Stimulated activated CD4-positive, alpha-beta T cell treated with anti-CD3 and anti-CD28 coated beads, Interleukin-4, amount 100 ng/mL, for 4 hours (primary cell): Measurements from ENCODE around the gene TMEM45B.
"Not testable (repeated sequence)": the region's sequence is repeated elsewhere in the genome, so short reads cannot be mapped to it uniquely, and the experiment has no call there.

Experiments
- DNase-seq, 2 experiments: peaks; one replicate each; pipeline ENCODE4 v3.0.0-alpha.2; 2020

The TMEM45B gene

DNA sequence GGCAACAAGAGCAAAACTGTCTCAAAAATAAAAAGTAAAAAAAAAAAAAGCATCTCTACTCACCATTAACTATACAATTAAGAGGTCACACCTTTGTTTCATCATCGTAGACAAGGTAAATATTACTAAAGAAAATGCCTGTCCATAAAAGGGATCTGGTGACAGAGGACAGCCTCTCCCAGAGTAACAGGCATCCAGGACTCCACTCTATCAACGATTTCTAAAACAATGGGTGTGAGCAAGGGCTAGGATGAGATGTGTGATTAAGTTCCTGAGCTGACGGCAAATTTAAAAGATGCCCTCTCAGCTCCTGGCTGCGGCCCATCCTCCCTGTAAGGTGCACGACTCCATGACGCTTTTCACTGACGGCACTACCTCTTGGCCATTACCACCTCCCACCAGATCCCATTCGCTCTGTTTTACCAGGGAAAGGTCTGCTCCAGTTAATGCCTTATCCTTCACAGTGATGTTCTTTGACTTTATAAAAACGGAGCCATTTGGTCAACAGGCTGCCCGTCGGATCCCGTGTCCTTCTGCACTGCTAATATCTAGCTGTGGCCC is 2.3 kb upstream of the TMEM45B start:
- DNase-seq: no peak

DNA sequence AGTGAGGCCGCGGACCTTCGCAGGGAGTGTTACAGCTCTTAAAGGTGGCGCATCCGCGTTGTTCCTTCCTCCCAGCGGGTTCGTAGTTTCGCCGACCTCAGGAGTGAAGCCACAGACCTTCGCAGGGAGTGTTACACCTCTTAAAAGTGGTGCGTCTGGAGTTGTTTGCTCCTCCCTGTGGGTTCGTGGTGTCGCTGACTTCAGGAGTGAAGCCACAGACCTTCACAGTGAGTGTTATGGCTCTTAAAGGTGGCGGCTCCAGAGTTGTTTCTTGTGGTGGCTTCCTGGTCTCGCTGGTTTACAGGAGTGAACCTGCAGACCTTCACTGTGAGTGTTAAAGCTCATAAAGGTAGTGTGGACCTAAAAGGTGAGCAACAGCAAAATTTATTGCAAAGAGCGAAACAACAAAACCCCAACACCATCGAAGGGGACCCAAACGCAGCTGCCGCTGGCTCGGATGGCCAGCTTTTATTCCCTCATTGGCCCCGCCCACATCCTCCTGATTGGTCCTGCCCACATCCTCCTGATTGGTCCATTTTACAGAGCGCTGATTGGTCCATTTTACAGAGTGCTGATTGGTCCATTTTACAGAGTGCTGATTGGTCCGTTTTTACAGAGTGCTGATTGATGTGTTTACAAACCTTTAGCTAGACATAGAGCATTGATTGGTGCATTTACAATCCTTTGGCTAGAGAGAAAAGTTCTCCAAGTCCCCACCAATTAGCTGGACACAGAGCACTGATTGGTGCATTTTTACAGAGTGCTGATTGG is 1.2 kb upstream of the TMEM45B start:
- DNase-seq: peak; percentile 62 to 70

GRCh38 chr11:129817534-129818051 is 1.9 kb downstream of the TMEM45B start:
- no peak for DNase-seq

DNA sequence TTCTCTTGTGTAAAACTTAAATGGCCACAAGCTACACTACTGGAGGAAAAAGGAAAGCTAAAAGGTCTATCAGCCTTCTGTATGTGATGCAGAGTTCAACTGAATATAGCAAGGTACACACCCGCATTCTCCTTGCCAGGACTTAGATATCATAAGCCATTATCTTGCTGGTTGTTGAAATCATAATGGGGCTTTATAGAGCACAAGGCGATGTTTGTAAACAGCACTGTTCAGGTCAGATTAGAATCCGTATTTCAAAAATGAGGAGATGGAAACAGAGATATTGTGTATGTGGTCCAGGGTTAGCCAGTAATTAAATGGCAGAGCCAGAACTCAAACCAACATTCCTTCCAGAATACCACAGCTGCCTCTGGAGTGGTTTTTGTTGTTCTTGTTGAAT is 2.6 kb downstream of the TMEM45B start:
- DNase-seq: not testable (repeated sequence)

DNA sequence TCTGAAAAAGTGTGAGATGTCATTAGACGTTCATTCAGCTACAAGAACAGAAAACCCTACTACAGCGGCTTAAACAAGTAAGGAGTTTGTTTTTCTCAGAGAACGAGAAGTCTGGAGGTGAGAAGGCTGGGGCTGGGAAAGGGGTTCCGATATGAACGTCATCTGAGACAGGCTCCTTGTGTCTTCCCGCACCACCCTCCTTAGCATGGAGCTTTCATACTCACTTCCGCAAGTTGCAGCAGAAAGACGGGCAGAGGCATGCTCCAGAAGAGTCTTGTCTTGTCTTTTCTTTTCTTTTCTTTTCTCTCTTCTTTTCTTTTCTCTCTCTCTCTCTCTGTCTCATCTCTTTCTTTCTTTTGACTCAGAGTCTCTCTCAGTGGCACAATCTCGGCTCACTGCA is 3.6 kb downstream of the TMEM45B start:
- no peak for DNase-seq

- not testable (repeated sequence) for DNase-seq
Observed at GRCh38 chr11:129820228-129820627, 4.6 kb downstream of the TMEM45B start.

DNA sequence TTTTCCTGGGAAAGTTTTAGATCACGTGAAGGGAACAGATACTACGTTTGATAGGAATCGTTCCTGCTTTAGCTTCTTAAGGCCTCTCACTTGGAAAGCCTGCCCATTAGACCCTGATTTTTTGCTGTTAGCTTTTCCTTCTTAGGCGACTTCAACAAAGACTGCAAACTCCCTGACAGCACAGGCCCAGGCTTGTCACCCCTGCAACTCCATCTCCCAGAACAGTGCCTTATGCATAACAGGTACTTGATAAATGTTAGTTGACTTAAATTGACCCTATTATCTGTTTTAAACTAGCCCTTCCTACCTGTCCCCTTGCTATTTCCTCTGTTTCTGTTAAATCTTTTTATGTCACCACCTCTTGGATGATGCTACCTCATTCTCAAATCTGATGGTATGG is 7.6 kb downstream of the TMEM45B start:
- DNase-seq: not testable (repeated sequence)

- DNase-seq: not testable (repeated sequence)
Observed at GRCh38 chr11:129823799-129824198, 8.2 kb downstream of the TMEM45B start.

DNA sequence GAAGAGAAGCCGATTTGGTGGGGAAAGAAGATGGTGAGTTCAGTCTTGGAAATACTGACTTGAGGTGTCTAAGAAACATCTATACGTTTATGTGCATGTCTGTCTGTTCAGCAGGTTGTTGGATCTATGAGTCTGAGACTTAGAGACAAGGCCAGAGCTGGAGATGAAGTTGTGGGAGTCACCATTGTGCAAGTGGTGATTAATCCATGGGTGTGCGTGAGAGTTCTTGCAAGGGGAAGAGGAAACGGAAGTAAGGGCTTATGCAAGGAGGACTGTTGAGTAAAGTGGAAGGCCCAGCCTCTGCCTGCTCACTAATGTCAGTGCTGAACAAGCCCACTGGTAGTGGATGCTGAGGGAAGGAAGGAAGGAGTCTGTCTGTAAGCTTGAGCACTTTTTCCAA is 9.7 kb downstream of the TMEM45B start:
- DNase-seq: no peak

GRCh38 chr11:129828301-129828836 is 12.7 kb downstream of the TMEM45B start:
- no peak for DNase-seq

- DNase-seq: not testable (repeated sequence)
Observed at GRCh38 chr11:129829497-129829896, 13.8 kb downstream of the TMEM45B start.

DNA sequence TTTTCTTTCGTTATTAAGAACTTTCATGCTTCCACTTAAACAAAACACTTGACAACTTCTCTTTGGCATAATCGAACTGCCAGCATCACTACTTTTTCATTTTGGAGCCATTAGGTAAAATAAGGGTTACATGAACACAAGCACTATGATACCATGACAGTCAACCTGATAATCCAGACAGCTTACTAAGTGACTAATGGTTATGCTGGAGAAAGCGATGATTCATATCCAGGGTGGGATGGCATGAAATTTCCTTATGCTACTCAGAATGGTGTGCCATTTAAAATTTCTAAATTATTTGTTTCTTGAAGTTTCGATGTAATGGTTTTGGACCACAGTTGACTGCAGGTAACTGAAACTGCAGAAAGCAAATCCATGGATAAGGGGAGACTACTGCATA is 15.6 kb downstream of the TMEM45B start:
- not testable (repeated sequence) for DNase-seq

DNA sequence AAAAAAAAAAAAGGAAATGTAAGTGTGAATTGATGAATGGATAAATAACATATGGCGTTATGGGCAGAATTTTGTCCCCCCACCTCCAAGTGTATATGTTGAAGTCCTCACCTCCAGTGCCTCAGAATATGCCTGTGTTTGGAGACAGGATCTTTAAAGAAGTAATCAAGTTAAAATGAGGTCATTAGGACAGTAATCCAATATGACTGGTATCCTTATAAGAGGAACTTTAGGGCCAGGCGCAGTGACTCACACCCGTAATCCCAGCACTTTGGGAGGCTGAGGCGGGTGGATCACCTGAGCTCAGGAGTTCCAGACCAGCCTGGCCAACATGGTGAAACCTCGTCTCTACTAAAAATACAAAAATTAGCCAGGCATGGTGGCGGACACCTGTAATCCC is 17.6 kb downstream of the TMEM45B start:
- DNase-seq: not testable (repeated sequence)

DNA sequence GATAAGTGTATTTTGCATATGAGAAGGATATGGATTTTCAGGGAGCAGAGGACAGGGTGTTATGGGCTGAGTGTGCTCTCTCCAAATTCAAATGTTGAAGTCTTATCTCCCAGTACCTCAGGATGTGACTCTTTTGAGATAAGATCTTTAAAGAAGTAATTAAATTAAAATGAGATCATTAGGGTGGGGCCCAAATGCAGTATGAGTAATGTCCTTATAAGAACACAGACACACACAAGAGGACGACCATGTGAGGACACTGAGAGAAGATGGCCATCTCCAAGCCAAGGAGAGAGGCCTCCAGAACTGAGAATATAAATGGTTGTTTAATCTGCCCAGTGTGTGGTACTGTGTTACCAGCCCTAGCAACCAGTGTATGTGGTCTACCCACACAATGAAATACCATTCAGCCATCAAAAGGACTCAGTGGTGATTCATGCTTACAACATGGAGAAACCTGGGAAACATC is 20.8 kb downstream of the TMEM45B start:
- not testable (repeated sequence) for DNase-seq

DNA sequence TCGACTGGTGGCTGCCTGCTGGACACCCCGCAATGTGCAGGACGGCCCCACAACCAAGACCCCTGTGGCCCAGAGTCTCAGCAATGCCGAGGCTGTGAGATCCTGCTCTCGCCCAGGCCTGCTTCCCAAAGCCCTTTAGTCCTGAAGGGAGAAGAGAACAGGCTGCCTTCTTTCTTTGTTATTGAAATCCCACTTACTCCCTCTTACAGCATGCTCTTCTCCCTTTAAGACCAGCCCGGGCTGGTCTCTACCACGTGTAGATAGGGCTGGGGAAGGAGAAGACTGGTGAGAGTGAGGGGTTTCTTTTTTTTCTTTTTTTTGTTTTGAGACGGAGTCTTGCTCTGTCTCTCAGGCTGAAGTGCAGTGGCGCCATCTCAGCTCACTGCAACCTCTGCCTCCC is 21.3 kb downstream of the TMEM45B start:
- DNase-seq: no peak

GRCh38 chr11:129840236-129840635 is 24.6 kb downstream of the TMEM45B start:
- no peak for DNase-seq

GRCh38 chr11:129842138-129842537 is 26.5 kb downstream of the TMEM45B start:
- DNase-seq: no peak

GRCh38 chr11:129846508-129847335 is 31.1 kb downstream of the TMEM45B start:
- DNase-seq: no peak

DNA sequence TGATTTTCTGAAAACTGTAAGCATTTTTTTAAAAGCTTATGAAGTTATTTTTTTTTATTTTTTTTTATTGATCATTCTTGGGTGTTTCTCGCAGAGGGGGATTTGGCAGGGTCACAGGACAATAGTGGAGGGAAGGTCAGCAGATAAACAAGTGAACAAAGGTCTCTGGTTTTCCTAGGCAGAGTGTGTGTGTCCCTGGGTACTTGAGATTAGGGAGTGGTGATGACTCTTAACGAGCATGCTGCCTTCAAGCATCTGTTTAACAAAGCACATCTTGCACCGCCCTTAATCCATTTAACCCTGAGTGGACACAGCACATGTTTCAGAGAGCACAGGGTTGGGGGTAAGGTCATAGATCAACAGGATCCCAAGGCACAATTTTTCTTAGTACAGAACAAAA is 31.7 kb downstream of the TMEM45B start:
- not testable (repeated sequence) for DNase-seq

- DNase-seq: no peak
Observed at GRCh38 chr11:129849447-129850130, 33.9 kb downstream of the TMEM45B start.

DNA sequence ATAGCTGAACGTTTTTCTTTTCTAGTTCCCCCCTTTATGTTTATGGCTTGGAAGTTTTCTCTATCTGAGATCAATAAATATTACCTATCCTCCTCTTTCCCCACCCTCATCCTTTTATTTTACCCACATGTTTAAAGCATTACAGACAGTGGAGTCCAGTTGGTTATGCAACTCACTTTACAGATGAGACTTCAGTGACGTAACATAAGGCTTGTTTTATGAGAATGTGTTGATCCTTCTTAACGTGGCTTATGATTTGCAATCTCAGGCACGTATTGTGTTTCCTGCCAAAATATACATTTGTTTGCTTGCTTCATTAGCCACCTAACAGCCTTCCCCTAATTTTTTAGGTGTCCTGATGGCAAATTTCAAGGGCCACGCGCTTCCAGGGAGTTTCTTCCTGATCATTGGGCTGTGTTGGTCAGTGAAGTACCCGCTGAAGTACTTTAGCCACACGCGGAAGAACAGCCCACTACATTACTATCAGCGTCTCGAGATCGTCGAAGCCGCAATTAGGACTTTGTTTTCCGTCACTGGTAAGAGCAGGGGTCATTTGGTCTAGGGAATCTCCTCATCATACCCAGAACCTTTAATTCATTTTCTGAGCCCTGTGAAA is 36.6 kb downstream of the TMEM45B start:
- DNase-seq: no peak
